Common myeloid progenitor, CD34-positive (primary cell): ENCODE data around the gene BMP7.

ENCODE experiments used
- CTCF ChIA-PET: fragments of 350-600 bp; sonication (Branson Sonifier 250); formaldehyde crosslinking; loops from one replicate; lab custom pipeline; 2021; ENCODE audit warnings: antibody characterized with exemption; lab: Charles Lee
- POLR2A ChIA-PET: fragments of 350-600 bp; sonication (Branson Sonifier 250); formaldehyde crosslinking; loops from one replicate; lab custom pipeline; 2021; ENCODE audit warnings: antibody characterized with exemption; lab: Charles Lee
- DNase-seq, 3 donors: peaks; one replicate each; pipeline versions ENCODE4 v3.0.0 to v3.0.0-alpha.2; 2013
- H3K27ac ChIP-seq, 2 experiments: 1 replicate in 1 of 2; 2 replicates in 1 of 2; pipeline ENCODE4 v1.7.0; 2013; ENCODE audit warnings: inconsistent platforms in 2 of 2, low read length in 2 of 2, mild to moderate bottlenecking in 2 of 2, low read depth in 1 of 2, moderate library complexity in 1 of 2; ENCODE audit not compliant: severe bottlenecking in 2 of 2, insufficient read depth in 1 of 2, poor library complexity in 1 of 2
- H3K27me3 ChIP-seq, 5 experiments: replicated peaks in 2 of 5; 1 replicate in 3 of 5; 2 replicates in 2 of 5; pipeline versions ENCODE4 v1.6.1 to v1.7.0; 2013; ENCODE audit warnings: low read length in 4 of 5, mild to moderate bottlenecking in 2 of 5, moderate library complexity in 2 of 5, inconsistent platforms in 1 of 5; ENCODE audit not compliant: insufficient read depth in 5 of 5, control insufficient read depth in 4 of 5
- H3K36me3 ChIP-seq, 4 experiments: 1 replicate in 2 of 4; 2 replicates in 2 of 4; pipeline versions ENCODE4 v1.6.1 to v1.7.0; 2013; ENCODE audit warnings: low read length in 3 of 4, control low read depth in 1 of 4, mild to moderate bottlenecking in 1 of 4; ENCODE audit not compliant: control insufficient read depth in 4 of 4, insufficient read depth in 4 of 4
- H3K4me1 ChIP-seq, 4 experiments: 1 replicate in 3 of 4; 2 replicates in 1 of 4; pipeline versions ENCODE4 v1.6.1 to v1.7.1; 2013; ENCODE audit warnings: low read length in 3 of 4, mild to moderate bottlenecking in 3 of 4, control low read depth in 1 of 4, inconsistent platforms in 1 of 4, moderate library complexity in 1 of 4; ENCODE audit not compliant: control insufficient read depth in 4 of 4, insufficient read depth in 4 of 4; ENCODE audit errors: control extremely low read depth in 1 of 4
- H3K4me3 ChIP-seq, 7 experiments: 1 replicate in 4 of 7; 2 replicates in 3 of 7; pipeline versions ENCODE4 v1.5.1 to v1.7.0; 2013; ENCODE audit warnings: mild to moderate bottlenecking in 7 of 7, low read length in 6 of 7, moderate library complexity in 6 of 7, inconsistent platforms in 2 of 7, low read depth in 2 of 7, control low read depth in 1 of 7; ENCODE audit not compliant: insufficient read depth in 4 of 7, control insufficient read depth in 1 of 7; ENCODE audit errors: extremely low read depth in 1 of 7
- H3K9me3 ChIP-seq, 5 experiments: 1 replicate in 4 of 5; 2 replicates in 1 of 5; pipeline versions ENCODE4 v1.6.1 to v1.7.1; 2013; ENCODE audit warnings: low read length in 4 of 5, mild to moderate bottlenecking in 2 of 5, inconsistent platforms in 1 of 5, low read depth in 1 of 5, moderate library complexity in 1 of 5; ENCODE audit not compliant: control insufficient read depth in 4 of 5, insufficient read depth in 2 of 5; ENCODE audit errors: control extremely low read depth in 1 of 5
- WGBS: methylation state at CpG from one replicate; pipeline ENCODE4 v1.1.5; 2013; ENCODE audit not compliant: insufficient coverage; 5-methylcytosine and 5-hydroxymethylcytosine counted together

The BMP7 gene

GRCh38 chr20:57128044-57128757, 138.2 kb downstream of the BMP7 start:
- Histone ChIP-seq H3K27ac (no peak overlapping the region), H3K27me3 (peaks cover 0 to 53% (median 10%) of the 10 kb centered on the region in 5 experiments), H3K4me1 (no peaks in the 10 kb centered on the region), H3K9me3 (no peaks in the 10 kb centered on the region), H3K4me3 (no peak overlapping the region), H3K36me3 (no peaks in the 10 kb centered on the region)
- POLR2A ChIA-PET = no interaction called here
- WGBS = 81% methylated on average over 15 of the region's 15 CpGs
- CTCF ChIA-PET = no interaction called here
- DNase-seq = no peak

- POLR2A ChIA-PET = no interaction called here
These were observed 139.9 kb downstream of the BMP7 start for GRCh38 chr20:57126481-57127092.

GRCh38 chr20:57124800-57125517, 141.5 kb downstream of the BMP7 start:
- Histone ChIP-seq H3K27me3 (peaks cover 0 to 37% (median 9%) of the 10 kb centered on the region in 5 experiments), H3K9me3 (no peaks in the 10 kb centered on the region), H3K4me1 (no peaks in the 10 kb centered on the region), H3K36me3 (no peaks in the 10 kb centered on the region), H3K4me3 (no peak overlapping the region), H3K27ac (no peak overlapping the region)
- ChIA-PET POLR2A (no interaction called here), CTCF (no interaction called here)
- WGBS = 42% methylated on average over 9 of the region's 12 CpGs
- no peak for DNase-seq

More at GRCh38 chr20:57126481-57127092, 139.9 kb downstream of the BMP7 start:
- no peaks in the 10 kb centered on the region for H3K36me3 ChIP-seq
- 55% methylated on average over 13 of the region's 17 CpGs for WGBS
- DNase-seq = no peak
- peaks cover 0 to 42% (median 12%) of the 10 kb centered on the region in 5 experiments for H3K27me3 ChIP-seq
- H3K9me3 ChIP-seq = no peaks in the 10 kb centered on the region
- CTCF ChIA-PET = no interaction called here
- no peak overlapping the region for H3K4me3 ChIP-seq
- H3K4me1 ChIP-seq = no peaks in the 10 kb centered on the region
- H3K27ac ChIP-seq = no peak overlapping the region

- no peaks in the 10 kb centered on the region for H3K36me3 ChIP-seq
- WGBS = 91% methylated on average over 4 of the region's 6 CpGs
- no peak for DNase-seq
- H3K27ac ChIP-seq = no peak overlapping the region
- ChIA-PET POLR2A (no interaction called here), CTCF (no interaction called here)
- H3K4me1 ChIP-seq = no peaks in the 10 kb centered on the region
- no peaks in the 10 kb centered on the region for H3K9me3 ChIP-seq
- H3K4me3 ChIP-seq = no peak overlapping the region
- peaks cover 0 to 37% (median 9%) of the 10 kb centered on the region in 5 experiments for H3K27me3 ChIP-seq
These were observed 142.1 kb downstream of the BMP7 start for GRCh38 chr20:57124366-57124765.

- CTCF ChIA-PET = no interaction called here
- H3K27ac ChIP-seq = no peak overlapping the region
- DNase-seq = no peak
- H3K36me3 ChIP-seq = no peaks in the 10 kb centered on the region
- POLR2A ChIA-PET = no interaction called here
- no peaks in the 10 kb centered on the region for H3K9me3 ChIP-seq
- H3K27me3 ChIP-seq = peaks cover 0 to 37% (median 9%) of the 10 kb centered on the region in 5 experiments
- 100% methylated on average over 1 of the region's 4 CpGs for WGBS
- H3K4me3 ChIP-seq = no peak overlapping the region
- H3K4me1 ChIP-seq = no peaks in the 10 kb centered on the region
These were observed 142.9 kb downstream of the BMP7 start for GRCh38 chr20:57123504-57123903.

- no peaks in the 10 kb centered on the region for H3K4me1 ChIP-seq
- H3K9me3 ChIP-seq = no peaks in the 10 kb centered on the region
- no peak overlapping the region for H3K4me3 ChIP-seq
- no peak for DNase-seq
- CTCF ChIA-PET = no interaction called here
- no peak overlapping the region for H3K27ac ChIP-seq
- POLR2A ChIA-PET = no interaction called here
- H3K27me3 ChIP-seq = peaks cover 0 to 33% (median 7%) of the 10 kb centered on the region in 5 experiments
- H3K36me3 ChIP-seq = no peaks in the 10 kb centered on the region
- 90% methylated on average over 7 of the region's 7 CpGs for WGBS
These were observed 143.6 kb downstream of the BMP7 start for GRCh38 chr20:57122536-57123489.
